ENCODE results near the gene SALL4.
"Not testable (repeated sequence)": the region's sequence is repeated elsewhere in the genome, so short reads cannot be mapped to it uniquely, and the experiment has no call there.

SALL4 gene

DNA sequence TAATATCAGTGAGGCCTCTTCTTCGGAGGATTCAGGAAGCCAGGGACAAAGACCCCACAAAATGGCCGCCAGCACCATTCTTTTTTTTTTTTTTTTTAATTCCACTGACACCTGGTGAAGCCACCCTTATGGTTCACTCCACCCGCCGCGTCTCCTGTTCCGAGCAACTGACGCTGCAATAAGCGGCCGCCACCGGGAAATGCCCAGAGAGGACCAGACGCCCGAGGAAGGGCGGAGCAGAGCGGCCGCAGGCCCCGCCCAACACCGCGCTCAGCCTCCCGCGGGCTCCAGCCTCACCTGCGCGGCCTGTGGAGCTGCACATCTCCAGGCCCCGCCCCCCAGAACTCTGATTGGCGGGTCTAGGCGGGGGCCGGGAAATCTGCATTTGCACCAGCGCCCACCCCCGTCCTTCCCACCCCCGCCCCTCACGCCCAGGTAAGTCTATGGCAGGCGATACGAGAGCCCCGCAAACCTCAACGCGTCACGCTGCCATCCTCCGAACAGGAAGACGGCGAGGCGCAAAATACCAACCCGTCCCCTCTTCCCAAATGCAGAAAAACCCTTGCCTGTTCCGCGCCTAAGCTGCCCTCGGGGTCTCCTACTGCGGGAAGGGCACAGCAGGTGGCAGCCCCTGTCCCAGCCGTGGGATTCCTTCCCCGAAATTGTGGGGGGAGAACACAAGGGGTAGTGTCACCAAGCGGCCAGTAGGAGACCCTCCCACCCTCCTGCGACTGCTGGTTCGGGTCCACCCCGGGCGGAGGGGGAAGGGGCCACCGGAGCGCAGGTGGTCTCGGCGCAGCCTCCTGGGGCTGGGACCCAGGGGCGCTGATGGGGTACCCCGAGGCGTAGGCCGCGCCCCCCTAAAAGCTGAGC, 35.1 kb downstream of the SALL4 start:
- DNase-seq (ENCODE audit: low read depth in 2 of 2), result peak; percentile 3 to 26

GRCh38 chr20:51765381-51765780, 36.9 kb downstream of the SALL4 start:
- not testable (repeated sequence) for DNase-seq (ENCODE audit: low read depth in 2 of 2)

GRCh38 chr20:51763965-51764602, 38.2 kb downstream of the SALL4 start:
- DNase-seq (ENCODE audit: low read depth in 2 of 2), result no peak

DNA sequence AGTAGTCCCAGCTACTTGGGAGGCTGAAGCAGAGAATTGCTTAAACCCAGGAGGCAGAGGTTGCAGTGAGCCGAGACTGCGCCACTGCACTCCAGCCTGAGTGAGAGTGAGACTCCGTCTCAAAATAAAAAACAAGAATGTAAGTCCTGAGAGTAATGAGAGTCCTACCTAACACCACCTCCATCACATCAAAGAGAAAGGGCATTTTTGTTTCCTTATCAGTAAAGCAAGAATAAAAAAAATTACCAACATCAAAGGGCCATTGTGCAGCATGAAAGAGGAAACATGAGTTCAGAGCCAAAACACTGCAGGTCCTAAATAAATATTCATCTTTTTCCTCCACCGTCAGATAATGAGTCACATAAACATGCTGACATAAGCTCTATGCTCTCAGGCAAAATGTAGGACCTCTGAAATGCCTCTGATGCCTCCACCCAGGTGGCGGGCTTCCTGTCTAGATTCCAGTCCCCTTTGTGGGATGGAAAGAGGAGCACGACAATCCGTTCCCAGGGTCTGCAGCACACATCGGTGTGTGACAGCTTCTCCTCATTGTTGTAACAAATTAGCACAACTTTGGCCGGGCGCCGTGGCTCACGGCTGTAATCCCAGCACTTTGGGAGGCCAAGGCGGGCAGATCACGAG, 41.3 kb downstream of the SALL4 start:
- no peak for DNase-seq (ENCODE audit: low read depth in 2 of 2)

DNA sequence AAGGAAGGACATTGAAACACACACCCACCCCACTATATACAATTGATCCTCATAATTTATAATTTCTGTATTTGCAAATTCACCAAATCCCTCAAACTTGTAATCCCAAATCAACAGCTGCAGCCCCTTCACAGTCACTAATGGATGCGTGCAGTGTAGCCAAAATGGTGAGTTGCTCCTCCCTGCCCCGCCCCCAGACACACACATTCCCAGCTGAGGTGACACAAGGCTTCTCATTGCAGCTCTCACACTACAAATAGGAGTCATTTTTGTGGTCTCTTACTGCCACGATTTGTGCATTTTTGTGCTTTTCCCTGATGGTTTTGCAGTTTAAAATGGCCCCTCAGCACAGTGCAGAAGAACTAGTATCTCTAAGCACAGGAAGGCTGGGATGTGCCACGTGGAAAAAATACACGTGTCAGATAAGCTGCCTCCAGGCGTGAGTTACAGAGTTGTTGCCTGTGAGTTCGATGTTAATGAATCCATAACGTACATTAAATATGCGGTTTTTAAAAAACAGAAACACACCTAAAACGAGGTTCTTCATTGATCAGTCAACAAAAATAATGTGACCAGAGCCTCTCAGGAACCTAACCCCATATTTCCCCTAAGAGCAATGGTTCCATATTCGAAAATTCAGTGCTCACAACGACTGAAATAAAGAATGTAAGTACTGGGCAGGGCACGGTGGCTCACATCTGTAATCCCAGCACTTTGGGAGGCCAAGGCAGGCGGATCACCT, 42.4 kb downstream of the SALL4 start:
- no peak for DNase-seq (ENCODE audit: low read depth in 2 of 2)

DNA sequence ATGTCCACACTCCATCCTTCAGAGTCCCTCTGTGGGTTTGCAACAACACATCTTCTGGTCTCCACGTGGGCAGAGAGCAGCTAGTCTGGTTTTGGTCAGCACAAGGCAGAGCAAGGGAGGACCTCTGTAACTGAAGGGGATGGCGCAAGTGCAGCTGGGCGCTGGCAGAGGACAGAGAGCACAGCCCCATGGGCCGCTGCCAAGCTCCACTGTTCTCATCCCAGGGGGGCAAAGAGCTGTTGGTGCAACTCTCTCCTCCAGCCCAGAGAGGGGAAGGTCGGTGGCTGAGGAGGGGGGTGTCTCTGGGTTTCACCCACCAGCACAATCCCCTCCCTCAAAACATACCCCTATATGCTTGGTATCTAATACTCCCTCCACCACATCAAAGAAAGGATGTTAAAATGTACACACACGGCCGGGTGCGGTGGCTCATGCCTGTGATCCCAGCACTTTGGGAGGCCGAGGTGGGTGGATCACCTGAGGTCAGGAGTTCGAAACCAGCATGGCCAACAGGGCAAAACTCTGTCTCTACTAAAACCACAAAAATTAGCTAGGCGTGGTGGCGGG, 43.3 kb downstream of the SALL4 start:
- DNase-seq (ENCODE audit: low read depth in 2 of 2), result no peak

- DNase-seq (ENCODE audit: low read depth in 2 of 2), result no peak
Measured at GRCh38 chr20:51757226-51757625, 45.1 kb downstream of the SALL4 start.

- DNase-seq (ENCODE audit: low read depth in 2 of 2), result no peak
Measured at GRCh38 chr20:51756653-51757052, 45.7 kb downstream of the SALL4 start.

GRCh38 chr20:51753220-51753619, 49.1 kb downstream of the SALL4 start:
- DNase-seq (ENCODE audit: low read depth in 2 of 2), result not testable (repeated sequence)

DNA sequence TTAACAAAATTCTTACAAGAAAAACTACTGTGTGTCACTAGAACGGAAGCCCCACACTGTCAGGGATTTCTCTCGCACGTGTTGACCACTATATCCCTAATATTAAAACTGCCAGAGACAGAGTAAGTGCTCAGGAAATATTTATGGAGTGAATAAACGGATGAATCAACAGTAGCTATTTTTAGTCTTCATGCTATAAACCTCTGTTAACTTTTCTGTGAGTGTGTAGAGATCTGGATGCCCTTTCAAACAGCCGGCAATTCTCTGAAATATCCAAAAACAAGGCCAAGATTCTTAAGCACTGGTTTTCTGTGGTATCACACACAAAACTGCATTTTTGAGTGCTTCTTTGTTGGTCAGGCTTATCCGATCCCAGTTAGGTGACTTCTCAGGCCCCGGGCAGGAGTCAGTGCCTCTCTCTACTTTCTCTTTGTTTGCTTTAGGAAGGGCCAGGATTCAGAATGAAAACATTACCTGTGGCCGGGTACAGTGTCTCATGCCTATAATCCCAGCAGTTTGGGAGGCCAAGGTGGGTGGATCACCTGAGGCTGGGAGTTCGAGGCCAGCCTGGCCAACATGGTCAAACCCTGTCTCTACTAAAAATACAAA, 49.9 kb downstream of the SALL4 start:
- DNase-seq (ENCODE audit: low read depth in 2 of 2), result no peak

- no peak for DNase-seq (ENCODE audit: low read depth in 2 of 2)
Measured at GRCh38 chr20:51750770-51751388, 51.4 kb downstream of the SALL4 start.

DNA sequence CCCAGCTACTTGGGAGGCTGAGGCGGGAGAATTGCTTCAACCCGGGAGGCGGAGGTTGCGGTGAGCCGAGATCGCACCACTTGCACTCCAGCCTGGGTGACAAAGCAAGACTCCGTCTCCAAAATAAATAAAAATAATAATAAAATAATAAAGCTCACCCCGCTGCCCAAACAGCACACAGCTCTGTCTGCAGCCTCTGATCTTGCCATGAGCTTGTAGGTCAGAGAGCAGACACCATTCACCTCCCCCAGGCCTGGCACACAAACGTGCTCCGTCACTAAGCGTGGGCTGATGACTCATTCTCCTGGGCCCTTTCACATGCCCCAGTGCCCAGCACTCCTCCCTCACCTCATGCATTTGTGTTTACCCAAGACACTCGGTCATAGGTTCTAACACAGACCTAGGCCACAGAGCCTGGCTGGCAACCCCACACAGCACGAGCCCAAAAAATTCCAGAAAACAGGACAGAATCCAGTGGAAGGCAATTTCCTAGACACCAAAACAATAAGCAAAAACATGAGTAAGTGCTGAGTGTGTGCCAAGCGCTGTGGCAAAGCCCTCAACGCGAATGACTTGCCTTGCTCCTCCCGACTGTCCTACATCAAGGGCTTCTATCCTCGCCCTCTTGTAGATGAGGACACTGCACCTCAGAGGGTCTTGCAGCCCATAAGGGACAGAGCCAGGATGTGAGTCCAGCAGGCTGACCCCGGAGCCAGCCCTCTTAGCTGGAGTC, 52.1 kb downstream of the SALL4 start:
- DNase-seq (ENCODE audit: low read depth in 2 of 2), result peak in 1 of 2 donors; percentile 14

DNA sequence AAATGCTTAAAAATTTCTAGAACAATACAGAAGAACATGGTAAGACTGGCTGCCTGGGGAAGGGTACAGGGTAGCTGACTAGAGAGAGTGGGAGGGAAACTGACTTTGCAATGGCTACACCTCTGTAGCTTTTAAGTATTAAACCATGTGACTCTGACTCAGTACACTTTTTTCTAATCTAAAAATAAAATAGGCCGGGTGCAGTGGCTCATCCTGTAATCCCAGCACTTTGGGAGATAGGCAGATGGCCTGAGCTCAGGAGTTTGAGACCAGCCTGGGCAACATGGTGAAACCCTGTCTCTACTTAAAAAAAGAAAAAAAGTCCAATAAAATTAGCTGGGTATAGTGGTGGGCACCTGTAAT, 52.7 kb downstream of the SALL4 start:
- DNase-seq (ENCODE audit: low read depth in 2 of 2), result no peak

DNA sequence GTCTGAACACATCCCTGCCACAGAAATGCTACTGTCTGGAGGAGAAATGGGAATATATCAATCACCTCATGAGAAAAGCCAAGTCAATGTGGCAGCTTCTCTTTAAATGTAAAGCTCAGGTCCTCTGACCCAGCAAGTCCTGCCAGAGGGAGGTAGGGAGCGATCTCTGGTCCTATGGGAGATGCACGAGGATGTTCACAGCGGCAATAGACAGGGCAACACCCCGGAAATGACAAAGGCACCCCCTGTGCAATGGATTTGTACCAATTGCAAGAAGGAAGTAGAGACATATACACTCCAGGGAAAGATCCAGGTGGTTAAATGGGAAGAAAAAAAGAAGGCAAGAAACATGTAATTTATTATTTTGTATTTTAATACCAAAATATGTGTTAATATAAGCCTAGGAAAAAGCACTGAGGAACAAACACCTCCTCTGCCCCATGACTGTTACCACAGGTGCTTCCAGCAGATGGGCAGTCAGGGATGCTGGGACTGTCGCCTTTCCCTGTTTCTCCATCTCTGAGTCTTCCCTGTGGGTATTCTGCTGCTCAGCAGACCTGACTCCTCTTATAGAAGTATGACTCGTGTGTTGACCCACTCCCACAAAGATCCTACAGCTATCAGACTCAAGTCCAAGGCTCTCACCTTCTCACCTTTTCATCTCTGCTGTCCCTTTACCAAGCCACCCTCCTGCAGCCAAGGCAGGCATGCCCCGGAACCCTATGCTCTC, 55.0 kb downstream of the SALL4 start:
- no peak for DNase-seq (ENCODE audit: low read depth in 2 of 2)

GRCh38 chr20:51745804-51746203, 56.5 kb downstream of the SALL4 start:
- no peak for DNase-seq (ENCODE audit: low read depth in 2 of 2)

DNA sequence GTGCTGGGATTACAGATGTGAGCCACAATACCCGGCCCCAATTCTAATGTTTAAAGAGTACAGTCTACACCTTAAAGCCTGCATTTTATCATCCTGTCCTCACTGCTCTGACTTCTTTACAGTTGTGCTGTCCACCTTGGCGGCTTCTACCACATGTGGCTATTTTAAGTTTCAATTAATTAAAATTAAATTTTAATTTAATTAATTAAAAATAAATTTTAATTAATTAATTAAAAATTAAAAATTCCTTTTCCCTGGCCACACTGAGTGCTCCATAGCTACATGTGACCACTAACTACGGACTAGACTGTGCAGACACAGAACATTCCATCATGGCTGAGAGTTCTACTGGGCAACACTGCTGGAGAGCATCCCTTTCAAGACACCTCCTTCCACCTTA, 61.5 kb downstream of the SALL4 start:
- DNase-seq (ENCODE audit: low read depth in 2 of 2), result no peak

- DNase-seq (ENCODE audit: low read depth in 2 of 2), result not testable (repeated sequence)
Measured at GRCh38 chr20:51740308-51740707, 62.0 kb downstream of the SALL4 start.

DNA sequence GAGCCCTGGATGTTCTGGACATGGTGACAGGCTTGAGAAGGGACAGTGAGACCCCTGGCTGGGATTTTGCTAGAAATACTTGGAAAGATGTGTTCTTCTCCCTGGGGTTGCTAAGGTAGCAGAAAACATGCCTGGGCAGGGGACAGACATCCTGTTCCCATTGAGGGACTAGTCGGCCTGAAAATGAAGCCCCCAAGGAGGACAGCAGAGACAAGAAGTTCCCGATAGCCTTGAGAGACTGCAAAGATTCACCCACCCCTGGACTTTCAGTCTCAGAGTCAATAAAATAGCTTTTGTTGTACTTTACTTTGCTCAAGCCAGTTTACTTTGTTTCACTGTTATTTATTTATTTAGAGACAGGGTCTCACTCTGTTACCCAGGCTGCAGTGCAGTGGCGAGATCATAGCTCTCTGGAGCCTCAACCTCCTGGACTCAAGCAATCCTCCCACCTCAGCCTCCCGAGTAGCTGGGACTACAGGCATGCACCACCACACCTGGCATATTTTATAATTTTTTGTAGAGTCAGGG, 62.5 kb downstream of the SALL4 start:
- DNase-seq (ENCODE audit: low read depth in 2 of 2), result no peak

GRCh38 chr20:51738877-51739447, 63.4 kb downstream of the SALL4 start:
- no peak for DNase-seq (ENCODE audit: low read depth in 2 of 2)

All from stimulated activated CD8-positive, alpha-beta memory T cell treated with anti-CD3 and anti-CD28 coated beads, Interleukin-15, amount 100 ng/mL, for 4 hours (primary cell).